ENCODE data around the gene ATP5PO. TPM values are rescaled to one million over a fixed set of nuclear protein-coding genes. Genes with fewer than 3 reads are reported as not detected.
"Not testable (repeated sequence)": the region's sequence is repeated elsewhere in the genome, so short reads cannot be mapped to it uniquely, and the experiment has no call there.

ATP5PO gene
- total and polyA plus RNA-seq, 11 donors: 472 to 2,204 (median 745) TPM

DNA sequence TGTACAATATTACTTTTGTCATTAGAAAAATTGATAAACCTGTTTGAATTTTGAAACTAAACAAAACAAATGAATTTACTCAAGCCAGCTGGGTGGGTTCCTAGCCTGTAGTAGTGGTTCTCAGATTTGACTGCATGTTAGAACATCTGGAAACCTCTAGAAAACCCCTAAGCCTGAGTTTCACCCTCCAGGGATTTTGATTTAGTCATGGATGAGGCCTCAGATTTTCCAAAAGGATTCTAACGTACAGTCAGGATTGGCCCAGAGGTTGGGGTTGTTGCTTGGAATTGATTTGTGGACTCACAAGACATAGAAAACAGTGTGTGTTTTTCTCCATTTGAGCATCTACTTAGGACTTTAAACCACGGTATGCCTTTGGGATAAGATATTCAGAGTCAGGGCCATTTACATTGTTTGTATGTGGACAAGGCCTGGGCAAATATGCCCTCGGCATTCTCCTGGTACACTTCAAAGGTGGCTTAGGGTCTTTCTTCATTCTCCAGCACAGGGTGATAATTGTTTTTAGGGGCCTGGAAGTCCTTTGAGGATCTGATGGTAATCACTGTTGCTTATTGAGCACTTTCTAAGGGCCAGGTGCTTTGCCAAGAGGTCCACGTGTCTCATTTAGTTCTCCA, 42.6 kb downstream of the ATP5PO start:
- H3K4me3 ChIP-seq: no peak overlapping the region
- intact Hi-C loops (cut with DNase I): no loop called here
- no peak overlapping the region for H3K27ac ChIP-seq
- WGBS, 4 donors: 84 to 93% (median 88%) methylated on average over 4 of the region's 4 CpGs
- H3K4me1 ChIP-seq: no peaks in the 10 kb centered on the region
- no peaks in the 10 kb centered on the region for H3K36me3 ChIP-seq
- ATAC-seq: no peak
- DNase-seq: no peak
- TF ChIP-seq POLR2A (IDR thresholded peaks at IDR 0.05): no peak
- TF ChIP-seq, protein P1, sequence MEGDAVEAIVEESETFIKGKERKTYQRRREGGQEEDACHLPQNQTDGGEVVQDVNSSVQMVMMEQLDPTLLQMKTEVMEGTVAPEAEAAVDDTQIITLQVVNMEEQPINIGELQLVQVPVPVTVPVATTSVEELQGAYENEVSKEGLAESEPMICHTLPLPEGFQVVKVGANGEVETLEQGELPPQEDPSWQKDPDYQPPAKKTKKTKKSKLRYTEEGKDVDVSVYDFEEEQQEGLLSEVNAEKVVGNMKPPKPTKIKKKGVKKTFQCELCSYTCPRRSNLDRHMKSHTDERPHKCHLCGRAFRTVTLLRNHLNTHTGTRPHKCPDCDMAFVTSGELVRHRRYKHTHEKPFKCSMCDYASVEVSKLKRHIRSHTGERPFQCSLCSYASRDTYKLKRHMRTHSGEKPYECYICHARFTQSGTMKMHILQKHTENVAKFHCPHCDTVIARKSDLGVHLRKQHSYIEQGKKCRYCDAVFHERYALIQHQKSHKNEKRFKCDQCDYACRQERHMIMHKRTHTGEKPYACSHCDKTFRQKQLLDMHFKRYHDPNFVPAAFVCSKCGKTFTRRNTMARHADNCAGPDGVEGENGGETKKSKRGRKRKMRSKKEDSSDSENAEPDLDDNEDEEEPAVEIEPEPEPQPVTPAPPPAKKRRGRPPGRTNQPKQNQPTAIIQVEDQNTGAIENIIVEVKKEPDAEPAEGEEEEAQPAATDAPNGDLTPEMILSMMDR (IDR thresholded peaks at IDR 0.05): no peak
- no peaks in the 10 kb centered on the region for H3K9me3 ChIP-seq
- H3K27me3 ChIP-seq: no peaks in the 10 kb centered on the region

DNA sequence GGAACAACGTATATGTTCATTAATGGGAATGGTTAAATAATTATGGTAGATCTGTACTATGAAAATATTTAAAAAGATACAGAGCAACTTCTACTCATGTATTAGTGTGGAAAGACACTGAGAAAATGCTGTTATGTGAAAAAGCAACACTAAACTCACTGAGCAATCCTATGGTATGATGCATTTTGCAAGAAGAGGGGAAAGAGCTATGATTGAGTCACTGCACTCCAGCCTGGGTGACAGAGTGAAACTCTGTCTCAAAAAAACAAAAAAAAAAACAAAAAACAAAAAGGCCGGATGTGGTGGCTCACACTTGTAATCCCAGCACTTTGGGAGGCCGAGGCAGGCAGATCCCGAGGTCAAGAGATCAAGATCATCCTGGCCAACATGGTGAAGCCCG, 44.4 kb downstream of the ATP5PO start:
- no peak for ATAC-seq
- Histone ChIP-seq H3K36me3 (no peaks in the 10 kb centered on the region), H3K27ac (no peak overlapping the region), H3K4me3 (no peak overlapping the region), H3K27me3 (no peaks in the 10 kb centered on the region), H3K9me3 (no peaks in the 10 kb centered on the region), H3K4me1 (no peaks in the 10 kb centered on the region)
- intact Hi-C loops (cut with DNase I): no loop called here
- no peak for DNase-seq
- WGBS, 4 donors: 82 to 93% (median 88%) methylated on average over 5 of the region's 5 CpGs
- TF ChIP-seq POLR2A (IDR thresholded peaks at IDR 0.05): no peak
- TF ChIP-seq, protein P1 (IDR thresholded peaks at IDR 0.05): no peak

DNA sequence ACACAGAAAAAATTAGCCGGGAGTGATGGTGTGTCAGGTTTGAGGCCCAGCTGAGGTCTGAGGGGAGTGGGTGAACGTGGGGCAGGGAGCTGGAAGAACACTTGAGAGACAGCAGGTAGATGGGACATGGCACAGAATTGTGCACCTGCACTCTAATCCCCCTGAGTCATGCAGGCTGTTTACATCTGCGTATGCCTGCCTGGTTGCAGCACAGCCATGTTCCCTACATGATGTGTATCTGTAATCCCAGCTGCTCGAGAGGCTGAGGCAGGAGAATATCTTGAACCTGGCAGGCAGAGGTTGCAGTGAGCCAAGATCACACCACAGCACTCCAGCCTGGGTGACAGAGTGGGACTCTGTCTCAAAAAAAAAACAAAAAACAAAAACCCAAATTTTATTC, 44.8 kb downstream of the ATP5PO start:
- no peaks in the 10 kb centered on the region for H3K27me3 ChIP-seq
- H3K4me3 ChIP-seq: no peak overlapping the region
- intact Hi-C loops (cut with DNase I): no loop called here
- ATAC-seq (no peak), DNase-seq (no peak)
- TF ChIP-seq POLR2A (IDR thresholded peaks at IDR 0.05): no peak
- TF ChIP-seq, protein P1 (IDR thresholded peaks at IDR 0.05): no peak
- H3K4me1 ChIP-seq: no peaks in the 10 kb centered on the region
- H3K36me3 ChIP-seq: no peaks in the 10 kb centered on the region
- 74 to 87% (median 85%) methylated on average over 4 of the region's 4 CpGs for WGBS, 4 donors
- H3K9me3 ChIP-seq: no peaks in the 10 kb centered on the region
- H3K27ac ChIP-seq: no peak overlapping the region

DNA sequence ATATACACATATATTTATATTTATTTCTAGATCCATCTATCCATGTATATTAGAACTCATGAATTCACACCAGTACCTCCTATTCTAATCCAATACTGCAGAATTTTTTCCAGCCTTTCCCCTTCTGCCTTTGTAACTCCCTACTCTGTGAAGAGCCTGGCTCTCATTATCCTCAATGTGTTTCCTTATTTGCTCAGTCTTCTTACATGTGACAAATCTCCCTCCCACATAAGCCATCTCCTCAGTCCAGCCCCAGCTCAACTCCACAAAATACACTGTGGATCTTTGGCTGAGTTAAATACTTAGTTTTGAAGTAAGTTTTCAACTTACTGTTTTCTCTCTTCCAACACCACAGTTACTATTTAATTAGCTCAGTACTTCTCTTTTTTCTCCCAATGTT, 45.7 kb downstream of the ATP5PO start:
- no peaks in the 10 kb centered on the region for H3K27me3 ChIP-seq
- ATAC-seq (no peak), DNase-seq (no peak)
- H3K36me3 ChIP-seq: no peaks in the 10 kb centered on the region
- H3K9me3 ChIP-seq: no peaks in the 10 kb centered on the region
- H3K4me3 ChIP-seq: no peak overlapping the region
- H3K27ac ChIP-seq: no peak overlapping the region
- no peaks in the 10 kb centered on the region for H3K4me1 ChIP-seq
- intact Hi-C loops (cut with DNase I): no loop called here
- no peak for TF ChIP-seq POLR2A (IDR thresholded peaks at IDR 0.05)
- TF ChIP-seq, protein P1 (IDR thresholded peaks at IDR 0.05): no peak

DNA sequence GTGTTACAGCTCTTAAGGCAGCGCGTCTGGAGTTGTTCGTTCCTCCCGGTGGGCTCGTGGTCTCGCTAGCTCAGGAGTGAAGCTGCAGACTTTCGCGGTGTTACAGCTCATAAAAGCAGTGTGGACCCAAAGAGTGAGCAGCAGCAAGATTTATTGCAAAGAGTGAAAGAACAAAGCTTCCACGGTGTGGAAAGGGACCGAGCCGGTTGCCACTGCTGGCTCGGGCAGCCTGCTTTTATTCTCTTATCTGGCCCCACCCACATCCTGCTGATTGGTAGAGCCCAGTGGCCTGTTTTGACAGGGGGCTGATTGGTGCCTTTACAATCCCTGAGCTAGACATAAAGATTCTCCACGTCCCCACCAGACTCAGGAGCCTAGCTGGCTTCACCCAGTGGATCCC, 47.7 kb downstream of the ATP5PO start:
- H3K27ac ChIP-seq; H3K9me3 ChIP-seq; H3K4me1 ChIP-seq; H3K36me3 ChIP-seq; ATAC-seq; H3K4me3 ChIP-seq; H3K27me3 ChIP-seq; intact Hi-C loops (cut with DNase I); DNase-seq: not testable (repeated sequence)
- WGBS, 4 donors: 69 to 85% (median 83%) methylated on average over 12 to 13 of the region's 13 CpGs
